GM12878 (cell line): ENCODE results near the gene ERN2. TPM values are rescaled to one million over a fixed set of nuclear protein-coding genes. Genes with fewer than 3 reads are reported as not detected.

Experiments
- ATAC-seq: fragments of 200-7000 bp; cut with Tn5 transposase; 3 replicates; pipeline ENCODE4 v1.9.1; 2020; ENCODE audit warnings: mild to moderate bottlenecking, moderate library complexity
- BruUV-seq: library from RNA; stranded (reverse); fragments of 400-500 nt; replicated peaks from 2 replicates; lab custom pipeline; 2021; lab: Mats Ljungman, UMichigan
- CTCF ChIA-PET: fragments of 300-600 bp; sonication (Branson Sonifier 250); formaldehyde crosslinking; extraction: SDS; loops from one replicate; lab custom pipeline; 2021; ENCODE audit warnings: inconsistent platforms; lab: Yijun Ruan, JAX
- POLR2A ChIA-PET: fragments of 350-600 bp; formaldehyde crosslinking; extraction: SDS; loops from one replicate; lab custom pipeline; 2021; ENCODE audit warnings: inconsistent platforms; lab: Charles Lee
- RAD21 ChIA-PET: fragments of 300-600 bp; sonication (Branson Sonifier 250); formaldehyde crosslinking; loops from one replicate; lab custom pipeline; 2023; ENCODE audit warnings: antibody characterized with exemption; ENCODE audit not compliant: unreplicated experiment; lab: Charles Lee
- SMC1A ChIA-PET: fragments of 300-600 bp; sonication (Branson Sonifier 250); formaldehyde crosslinking; loops from one replicate; lab custom pipeline; 2023; ENCODE audit not compliant: unreplicated experiment, uncharacterized antibody; lab: Charles Lee
- DNase-seq: peaks from one replicate; pipeline ENCODE4 v3.0.0-alpha.2; 2011; ENCODE audit warnings: low read depth, low spot score
- FAIRE-seq: peaks from 3 replicates; lab custom pipeline; 2011; peaks lifted over from hg19 to GRCh38; lab: Jason Lieb, UNC
- H2AFZ ChIP-seq: 2 replicates; pipeline ENCODE4 v1.6.0; 2011; ENCODE audit warnings: low read depth, low read length, control low read depth; ENCODE audit not compliant: control insufficient read depth
- H3K27ac ChIP-seq: 2 replicates; pipeline ENCODE4 v1.5.1; 2011; ENCODE audit warnings: control low read depth; ENCODE audit not compliant: control insufficient read depth, insufficient read depth
- H3K27me3 ChIP-seq, 2 experiments: replicated peaks in 1 of 2; 2 replicates each; pipeline versions ENCODE4 v1.6.0 to v1.6.1; 2011; ENCODE audit warnings: low read length in 1 of 2; ENCODE audit not compliant: control insufficient read depth in 2 of 2, insufficient read depth in 2 of 2
- H3K36me3 ChIP-seq, 2 experiments: 2 replicates each; pipeline ENCODE4 v1.5.1; 2011; ENCODE audit warnings: low read length in 1 of 2; ENCODE audit not compliant: control insufficient read depth in 2 of 2, insufficient read depth in 2 of 2
- H3K4me1 ChIP-seq: 2 replicates; pipeline ENCODE4 v1.6.1; 2011; ENCODE audit warnings: mild to moderate bottlenecking, low read length, moderate library complexity, mixed read lengths; ENCODE audit not compliant: control insufficient read depth, insufficient read depth
- H3K4me2 ChIP-seq: 2 replicates; pipeline ENCODE4 v1.6.0; 2011; ENCODE audit warnings: control low read depth; ENCODE audit not compliant: control insufficient read depth, insufficient read depth
- H3K4me3 ChIP-seq: fragments of 200-600 bp; sonication (generic); 2 replicates; pipeline ENCODE4 v1.5.1; 2016
- H3K79me2 ChIP-seq: 2 replicates; pipeline ENCODE4 v1.6.0; 2011; ENCODE audit warnings: low read length; ENCODE audit not compliant: control insufficient read depth, insufficient read depth
- H3K9ac ChIP-seq: 2 replicates; pipeline ENCODE4 v1.8.0; 2011; ENCODE audit warnings: low read length, control low read depth, mixed read lengths; ENCODE audit not compliant: control insufficient read depth, insufficient read depth
- H3K9me3 ChIP-seq: replicated peaks from 3 replicates; pipeline ENCODE4 v1.5.1; 2011; ENCODE audit warnings: mild to moderate bottlenecking, low read length; ENCODE audit not compliant: control insufficient read depth, insufficient read depth
- H4K20me1 ChIP-seq: 2 replicates; pipeline ENCODE4 v1.6.0; 2011; ENCODE audit not compliant: control insufficient read depth, insufficient read depth
- ETV6 ChIP-seq, 2 experiments: fragments of 450-650 bp in 1 of 2; IDR thresholded peaks in 1 of 2; conservative IDR thresholded peaks in 1 of 2; 2 replicates each; pipeline ENCODE4 v1.6.1; 2014; ENCODE audit warnings: antibody characterized with exemption in 1 of 2, borderline replicate concordance in 1 of 2, low read depth in 1 of 2, mild to moderate bottlenecking in 1 of 2, moderate library complexity in 1 of 2
- HDAC2 ChIP-seq: fragments of 200-600 bp; sonication (generic); IDR thresholded peaks from 2 replicates; pipeline ENCODE4 v1.6.1; 2017
- IKZF1 ChIP-seq: fragments of 450-650 bp; conservative IDR thresholded peaks from 2 replicates; pipeline ENCODE4 v1.6.1; 2017; ENCODE audit warnings: antibody characterized with exemption, mild to moderate bottlenecking
- KDM1A ChIP-seq: fragments of 200-600 bp; sonication (generic); IDR thresholded peaks from 2 replicates; pipeline ENCODE4 v1.6.1; 2016; ENCODE audit warnings: borderline replicate concordance
- MTA2 ChIP-seq: fragments of 450-650 bp; IDR thresholded peaks from 2 replicates; pipeline ENCODE4 v1.6.1; 2016; ENCODE audit warnings: low read depth, mild to moderate bottlenecking, moderate library complexity
- RBBP5 ChIP-seq: fragments of 200-600 bp; sonication (generic); conservative IDR thresholded peaks from 2 replicates; pipeline ENCODE4 v1.6.1; 2016
- SP1 ChIP-seq: IDR thresholded peaks from one replicate; pipeline ENCODE4 v1.6.1; 2011; ENCODE audit warnings: low read depth, low read length
- SREBF2 ChIP-seq: IDR thresholded peaks from 2 replicates; pipeline ENCODE4 v1.6.1; 2012; ENCODE audit warnings: mild to moderate bottlenecking, low read length
- STAT3 ChIP-seq: IDR thresholded peaks from 2 replicates; pipeline ENCODE4 v1.6.1; 2011; ENCODE audit warnings: low read depth, low read length, improper control_type of control experiment
- USF1 ChIP-seq: IDR thresholded peaks from 2 replicates; pipeline ENCODE4 v1.6.1; 2011; ENCODE audit warnings: borderline replicate concordance, low read depth, mild to moderate bottlenecking, moderate library complexity, mixed read lengths, low read length; ENCODE audit not compliant: insufficient read depth; ENCODE audit errors: extremely low read length
- YY1 ChIP-seq: IDR thresholded peaks from 2 replicates; pipeline ENCODE4 v1.6.1; 2011; ENCODE audit warnings: low read depth, mild to moderate bottlenecking, low read length
- ZNF274 ChIP-seq: IDR thresholded peaks from one replicate; pipeline ENCODE4 v1.8.0; 2011; ENCODE audit not compliant: insufficient read length, insufficient read depth
- ZSCAN29 ChIP-seq: fragments of 450-650 bp; IDR thresholded peaks from 2 replicates; pipeline ENCODE4 v1.6.1; 2017; ENCODE audit warnings: mild to moderate bottlenecking, moderate library complexity
- WGBS: methylation state at CpG from one replicate; pipeline ENCODE4 v1.1.6; 2016; ENCODE audit warnings: low lambda C conversion rate; ENCODE audit not compliant: insufficient replicate concordance, insufficient coverage; ENCODE audit errors: missing lambda C conversion rate; 5-methylcytosine and 5-hydroxymethylcytosine counted together
- in situ Hi-C: fragments of 300-500 bp; cut with MboI; formaldehyde crosslinking; loops from 9 replicates; pipeline ENCODE4 v1.14.3; 2018; ENCODE audit warnings: mixed read lengths
- intact Hi-C: fragments of 100-400 bp; cut with micrococcal nuclease; formaldehyde crosslinking; loops from one replicate; pipeline ENCODE4 v1.14.2; 2022; ENCODE audit not compliant: unreplicated experiment
- polyA plus RNA-seq, 11 experiments: library from polyadenylated mRNA; depleted of rRNA in 4 of 11; unstranded in 6 of 11; stranded (reverse) in 5 of 11; fragments of >200 nt; fragmentation: Nextera tagmentation in 4 of 11; fragmentation: Illumina TruSeq in 1 of 11; extraction: Ambion mirVana in 4 of 11; extraction: Trizol in 1 of 11; gene quantifications; 1 replicate in 1 of 11; 2 replicates in 10 of 11; pipeline versions ENCODE4 v1.2.1 to v1.2.3, GENCODE V29; 2011 to 2016; ENCODE audit warnings: inconsistent platforms in 2 of 11, missing spikeins in 2 of 11, low read depth in 1 of 11
- total RNA-seq, 4 experiments: library from RNA; depleted of rRNA in 3 of 4; stranded (reverse); fragments of >200 nt in 3 of 4; fragmentation: Illumina TruSeq in 1 of 4; extraction: Trizol in 1 of 4; gene quantifications; 2 replicates each; pipeline versions ENCODE4 v1.2.1 to v1.2.3, GENCODE V29; 2013 to 2021

Gene ERN2
- total and polyA plus RNA-seq, 10 of the 15 experiments (the other 5 are each of a cell fraction or from before 2014, with no cell fraction given), result 0.06 to 0.95 (median 0.36) TPM; not detected in 5

DNA sequence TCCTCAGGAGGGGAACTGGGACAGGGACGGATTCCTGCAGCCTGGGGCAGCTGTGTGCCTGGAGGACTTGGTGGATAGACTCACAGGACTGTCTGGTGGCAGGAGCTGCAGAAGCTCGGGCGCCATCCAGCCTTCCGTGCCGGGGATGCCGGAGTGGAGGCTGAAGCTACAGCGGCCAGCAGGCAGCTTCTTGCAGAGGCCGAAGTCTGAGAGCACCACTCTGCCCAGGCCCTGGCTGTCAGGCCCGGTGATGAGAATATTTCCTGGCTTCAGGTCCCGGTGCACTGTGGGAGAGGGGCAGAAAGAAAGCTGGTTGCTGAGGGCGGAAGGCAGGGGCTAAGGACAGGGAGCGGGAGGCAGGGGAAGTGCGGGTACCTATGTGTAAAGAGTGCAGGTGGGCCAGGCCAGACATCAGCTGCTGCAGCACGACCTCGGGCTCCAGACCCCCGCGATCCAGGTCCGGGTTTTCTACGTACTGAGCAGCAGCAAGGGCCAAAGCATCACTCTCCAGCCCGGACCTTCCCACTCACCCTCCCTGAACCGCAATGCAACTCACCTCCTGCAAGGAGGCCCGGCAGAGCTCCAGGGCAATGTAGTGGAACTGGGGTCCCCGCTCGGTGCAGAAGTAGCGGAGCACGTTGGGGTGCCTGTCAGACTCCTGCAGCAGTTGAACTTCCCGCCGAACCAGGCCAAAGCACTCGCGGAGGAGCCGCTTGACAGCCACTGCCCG is 18.2 kb downstream of the ERN2 start:
- peaks cover 0 to 7% of the 10 kb centered on the region in 2 experiments; a peak in 3 of 4 replicates for H3K36me3 ChIP-seq
- H3K9ac ChIP-seq, result no peak overlapping the region
- ChIA-PET POLR2A (no interaction called here), CTCF (interaction anchor here (0.5 to 0.9 kb wide), 2 partner anchors 15 to 63 kb away, joined by 3 read pairs; no protein-coding TSS in a partner anchor), RAD21 (no interaction called here), SMC1A (no interaction called here)
- in situ Hi-C loops, result no loop called here
- peak overlapping the region; percentile 42 for H2AFZ ChIP-seq
- 64% methylated on average over 32 of the region's 32 CpGs for WGBS
- no peak overlapping the region; the same call in 1 of the 2 replicates for H3K4me2 ChIP-seq
- no peaks in the 10 kb centered on the region for H3K79me2 ChIP-seq
- H3K27ac ChIP-seq, result no peak overlapping the region
- FAIRE-seq, result no peak
- peaks cover 7% of the 10 kb centered on the region; the same call in 1 of the 2 replicates for H3K4me1 ChIP-seq
- intact Hi-C loops, result no loop called here
- H4K20me1 ChIP-seq, result no peaks in the 10 kb centered on the region
- no peak for DNase-seq
- no peaks in the 10 kb centered on the region for H3K9me3 ChIP-seq
- no TSS peak for BruUV-seq
- peak; percentile 62 for ATAC-seq
- TF ChIP-seq USF1, result no peak
- TF ChIP-seq HDAC2, result no peak
- no peak for TF ChIP-seq RBBP5
- TF ChIP-seq ZNF274, result no peak
- TF ChIP-seq SREBF2, result no peak
- TF ChIP-seq MTA2, result no peak
- no peak for TF ChIP-seq IKZF1
- TF ChIP-seq ETV6 (conservative IDR thresholded peaks at IDR 0.05 in 1 of 2, IDR thresholded peaks at IDR 0.05 in 1 of 2; ENCODE audit: borderline replicate concordance in 1 of 2, low read depth in 1 of 2), result no peak
- TF ChIP-seq ZSCAN29, result no peak
- no peak for TF ChIP-seq KDM1A
- no peak for TF ChIP-seq STAT3
- TF ChIP-seq YY1, result 0 out of 2 replicates have a peak, but pooled peaks have one; percentile 33
- peak; percentile 82 for TF ChIP-seq SP1
- no peaks in the 10 kb centered on the region for H3K27me3 ChIP-seq
- no peak overlapping the region for H3K4me3 ChIP-seq
